ENCODE results near the gene JAG1. TPM values are rescaled to one million over a fixed set of nuclear protein-coding genes. Genes with fewer than 3 reads are reported as not detected.

JAG1 gene
- polyA plus RNA-seq, 1 donor from 2014 or later = 9.0 TPM

DNA sequence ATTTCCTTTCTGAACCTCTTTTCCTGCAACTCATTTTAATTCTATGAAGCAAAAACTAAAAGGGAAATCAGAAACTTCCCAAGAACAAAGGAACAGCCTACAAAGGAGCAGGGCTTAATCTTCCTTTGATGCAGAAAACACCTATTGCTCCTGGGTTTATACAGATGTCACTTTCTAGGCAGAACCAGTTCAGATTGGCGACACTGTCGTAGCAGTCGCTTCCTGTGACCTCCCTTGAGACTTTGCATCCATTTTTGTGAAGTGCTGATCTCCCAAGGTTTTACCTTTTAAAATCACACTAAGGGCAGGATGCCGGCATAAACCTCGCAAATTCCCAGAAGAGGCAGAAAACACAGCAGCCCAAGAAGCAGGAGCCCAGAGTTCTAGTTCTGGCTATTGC lies 40.1 kb downstream of the JAG1 start:
- Histone ChIP-seq H3K36me3 (ENCODE audit: insufficient read depth, low read length) (no peaks in the 10 kb centered on the region), H3K9me3 (ENCODE audit: low read length) (no peaks in the 10 kb centered on the region), H4K20me1 (ENCODE audit: insufficient read depth) (no peaks in the 10 kb centered on the region), H3K4me3 (ENCODE audit: low read length) (no peak overlapping the region), H3K9ac (ENCODE audit: low read length) (no peak overlapping the region), H3K27ac (ENCODE audit: low read length) (no peak overlapping the region), H3K27me3 (ENCODE audit: insufficient read depth, low read depth, low read length) (peaks cover 29% of the 10 kb centered on the region), H2AFZ (ENCODE audit: low read depth, low read length) (no peak overlapping the region), H3K9me2 (ENCODE audit: insufficient read depth, low read length) (no peaks in the 10 kb centered on the region), H3F3A (ENCODE audit: insufficient read depth, low read length, poor library complexity, severe bottlenecking) (no peaks in the 10 kb centered on the region), H3K79me2 (replicated peaks; ENCODE audit: insufficient read depth, low read length) (no peaks in the 10 kb centered on the region), H3K4me2 (ENCODE audit: low read length) (no peak overlapping the region)
- TF ChIP-seq RAD21 (conservative IDR thresholded peaks at IDR 0.05) = no peak
- TF ChIP-seq SMC3 (conservative IDR thresholded peaks at IDR 0.05; ENCODE audit: poor library complexity) = no peak
- no peak for TF ChIP-seq POLR2AphosphoS5 (IDR thresholded peaks at IDR 0.05)
- TF ChIP-seq, protein P1, sequence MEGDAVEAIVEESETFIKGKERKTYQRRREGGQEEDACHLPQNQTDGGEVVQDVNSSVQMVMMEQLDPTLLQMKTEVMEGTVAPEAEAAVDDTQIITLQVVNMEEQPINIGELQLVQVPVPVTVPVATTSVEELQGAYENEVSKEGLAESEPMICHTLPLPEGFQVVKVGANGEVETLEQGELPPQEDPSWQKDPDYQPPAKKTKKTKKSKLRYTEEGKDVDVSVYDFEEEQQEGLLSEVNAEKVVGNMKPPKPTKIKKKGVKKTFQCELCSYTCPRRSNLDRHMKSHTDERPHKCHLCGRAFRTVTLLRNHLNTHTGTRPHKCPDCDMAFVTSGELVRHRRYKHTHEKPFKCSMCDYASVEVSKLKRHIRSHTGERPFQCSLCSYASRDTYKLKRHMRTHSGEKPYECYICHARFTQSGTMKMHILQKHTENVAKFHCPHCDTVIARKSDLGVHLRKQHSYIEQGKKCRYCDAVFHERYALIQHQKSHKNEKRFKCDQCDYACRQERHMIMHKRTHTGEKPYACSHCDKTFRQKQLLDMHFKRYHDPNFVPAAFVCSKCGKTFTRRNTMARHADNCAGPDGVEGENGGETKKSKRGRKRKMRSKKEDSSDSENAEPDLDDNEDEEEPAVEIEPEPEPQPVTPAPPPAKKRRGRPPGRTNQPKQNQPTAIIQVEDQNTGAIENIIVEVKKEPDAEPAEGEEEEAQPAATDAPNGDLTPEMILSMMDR (IDR thresholded peaks at IDR 0.05; ENCODE audit: poor library complexity, severe bottlenecking) = no peak
- TF ChIP-seq EZH2 (IDR thresholded peaks at IDR 0.05; ENCODE audit: borderline replicate concordance, insufficient read depth, low read length, poor library complexity, severe bottlenecking) = no peak
- no peak for TF ChIP-seq TAF1 (IDR thresholded peaks at IDR 0.05; ENCODE audit: low read depth)
- TF ChIP-seq EP300 (conservative IDR thresholded peaks at IDR 0.05; ENCODE audit: poor library complexity, severe bottlenecking) = no peak
- TF ChIP-seq, protein P2, sequence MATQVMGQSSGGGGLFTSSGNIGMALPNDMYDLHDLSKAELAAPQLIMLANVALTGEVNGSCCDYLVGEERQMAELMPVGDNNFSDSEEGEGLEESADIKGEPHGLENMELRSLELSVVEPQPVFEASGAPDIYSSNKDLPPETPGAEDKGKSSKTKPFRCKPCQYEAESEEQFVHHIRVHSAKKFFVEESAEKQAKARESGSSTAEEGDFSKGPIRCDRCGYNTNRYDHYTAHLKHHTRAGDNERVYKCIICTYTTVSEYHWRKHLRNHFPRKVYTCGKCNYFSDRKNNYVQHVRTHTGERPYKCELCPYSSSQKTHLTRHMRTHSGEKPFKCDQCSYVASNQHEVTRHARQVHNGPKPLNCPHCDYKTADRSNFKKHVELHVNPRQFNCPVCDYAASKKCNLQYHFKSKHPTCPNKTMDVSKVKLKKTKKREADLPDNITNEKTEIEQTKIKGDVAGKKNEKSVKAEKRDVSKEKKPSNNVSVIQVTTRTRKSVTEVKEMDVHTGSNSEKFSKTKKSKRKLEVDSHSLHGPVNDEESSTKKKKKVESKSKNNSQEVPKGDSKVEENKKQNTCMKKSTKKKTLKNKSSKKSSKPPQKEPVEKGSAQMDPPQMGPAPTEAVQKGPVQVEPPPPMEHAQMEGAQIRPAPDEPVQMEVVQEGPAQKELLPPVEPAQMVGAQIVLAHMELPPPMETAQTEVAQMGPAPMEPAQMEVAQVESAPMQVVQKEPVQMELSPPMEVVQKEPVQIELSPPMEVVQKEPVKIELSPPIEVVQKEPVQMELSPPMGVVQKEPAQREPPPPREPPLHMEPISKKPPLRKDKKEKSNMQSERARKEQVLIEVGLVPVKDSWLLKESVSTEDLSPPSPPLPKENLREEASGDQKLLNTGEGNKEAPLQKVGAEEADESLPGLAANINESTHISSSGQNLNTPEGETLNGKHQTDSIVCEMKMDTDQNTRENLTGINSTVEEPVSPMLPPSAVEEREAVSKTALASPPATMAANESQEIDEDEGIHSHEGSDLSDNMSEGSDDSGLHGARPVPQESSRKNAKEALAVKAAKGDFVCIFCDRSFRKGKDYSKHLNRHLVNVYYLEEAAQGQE (IDR thresholded peaks at IDR 0.05; ENCODE audit: borderline replicate concordance) = no peak
- TF ChIP-seq MXI1 (conservative IDR thresholded peaks at IDR 0.05; ENCODE audit: poor library complexity, severe bottlenecking) = no peak

DNA sequence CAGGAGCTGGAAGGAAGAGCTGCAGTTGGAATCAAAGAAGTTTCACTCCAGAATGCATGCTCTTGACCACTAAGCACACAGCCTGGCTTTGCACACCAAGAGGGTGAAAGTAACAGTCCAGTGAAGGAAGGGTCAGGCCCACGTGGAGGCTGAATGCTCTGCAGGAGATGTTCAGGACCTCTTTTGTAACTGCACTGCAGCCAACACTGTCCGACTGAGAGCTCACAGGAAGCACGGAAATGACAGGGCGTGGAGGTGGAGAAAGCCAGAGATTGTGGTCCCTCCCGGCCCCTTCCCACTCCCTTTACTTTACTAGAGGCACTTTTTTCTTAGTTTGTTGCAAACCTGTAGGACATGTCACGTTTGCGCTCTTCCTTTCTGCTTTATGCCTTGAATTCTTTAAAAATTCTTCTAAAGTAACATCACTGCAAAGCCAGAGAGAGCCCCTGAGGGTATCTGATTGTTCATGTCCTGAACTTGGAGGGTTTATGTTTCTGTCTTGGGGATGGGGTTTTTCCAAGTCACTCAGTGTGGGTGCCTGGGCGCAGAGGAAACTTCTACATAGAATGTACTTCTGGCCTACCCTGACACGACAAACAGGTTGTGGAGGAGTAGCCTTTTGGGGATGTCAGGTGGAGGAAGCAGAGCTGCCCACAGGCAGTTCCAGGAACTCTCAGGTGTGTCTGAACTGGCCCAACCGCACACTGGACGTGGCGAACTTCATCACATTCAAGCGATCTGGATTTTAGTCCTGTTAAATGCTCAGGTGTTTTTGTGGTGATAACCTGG lies 40.9 kb downstream of the JAG1 start:
- H3K9me2 ChIP-seq (ENCODE audit: insufficient read depth, low read length) = no peaks in the 10 kb centered on the region
- no peaks in the 10 kb centered on the region for H4K20me1 ChIP-seq (ENCODE audit: insufficient read depth)
- no peak overlapping the region for H3K4me3 ChIP-seq (ENCODE audit: low read length)
- H2AFZ ChIP-seq (ENCODE audit: low read depth, low read length) = no peak overlapping the region
- no peaks in the 10 kb centered on the region for H3K9me3 ChIP-seq (ENCODE audit: low read length)
- TF ChIP-seq, protein P1 (IDR thresholded peaks at IDR 0.05; ENCODE audit: poor library complexity, severe bottlenecking) = no peak
- TF ChIP-seq POLR2AphosphoS5 (IDR thresholded peaks at IDR 0.05) (no peak), TAF1 (IDR thresholded peaks at IDR 0.05; ENCODE audit: low read depth) (no peak), RAD21 (conservative IDR thresholded peaks at IDR 0.05) (no peak), MXI1 (conservative IDR thresholded peaks at IDR 0.05; ENCODE audit: poor library complexity, severe bottlenecking) (no peak), SMC3 (conservative IDR thresholded peaks at IDR 0.05; ENCODE audit: poor library complexity) (no peak)
- H3K27me3 ChIP-seq (ENCODE audit: insufficient read depth, low read depth, low read length) = peaks cover 29% of the 10 kb centered on the region
- no peaks in the 10 kb centered on the region for H3K36me3 ChIP-seq (ENCODE audit: insufficient read depth, low read length)
- H3K4me2 ChIP-seq (ENCODE audit: low read length) = no peak overlapping the region
- H3K79me2 ChIP-seq (replicated peaks; ENCODE audit: insufficient read depth, low read length) = no peaks in the 10 kb centered on the region
- H3K9ac ChIP-seq (ENCODE audit: low read length) = no peak overlapping the region
- H3K27ac ChIP-seq (ENCODE audit: low read length) = no peak overlapping the region
- no peaks in the 10 kb centered on the region for H3F3A ChIP-seq (ENCODE audit: insufficient read depth, low read length, poor library complexity, severe bottlenecking)

All from neural cell (in vitro differentiated cells).